Astrocyte (in vitro differentiated cells and primary cell): ENCODE data around the gene PCBP3.

ENCODE experiments used
- CTCF ChIP-seq: IDR thresholded peaks from 2 replicates; pipeline ENCODE4 v1.5.1; 2011; ENCODE audit warnings: low read depth, mild to moderate bottlenecking, inconsistent platforms, low read length, moderate library complexity; ENCODE audit not compliant: insufficient read depth
- EZH2 ChIP-seq: IDR thresholded peaks from 2 replicates; pipeline ENCODE4 v1.6.1; 2012; ENCODE audit warnings: mild to moderate bottlenecking, low read length, inconsistent platforms; ENCODE audit not compliant: insufficient read depth

DNA sequence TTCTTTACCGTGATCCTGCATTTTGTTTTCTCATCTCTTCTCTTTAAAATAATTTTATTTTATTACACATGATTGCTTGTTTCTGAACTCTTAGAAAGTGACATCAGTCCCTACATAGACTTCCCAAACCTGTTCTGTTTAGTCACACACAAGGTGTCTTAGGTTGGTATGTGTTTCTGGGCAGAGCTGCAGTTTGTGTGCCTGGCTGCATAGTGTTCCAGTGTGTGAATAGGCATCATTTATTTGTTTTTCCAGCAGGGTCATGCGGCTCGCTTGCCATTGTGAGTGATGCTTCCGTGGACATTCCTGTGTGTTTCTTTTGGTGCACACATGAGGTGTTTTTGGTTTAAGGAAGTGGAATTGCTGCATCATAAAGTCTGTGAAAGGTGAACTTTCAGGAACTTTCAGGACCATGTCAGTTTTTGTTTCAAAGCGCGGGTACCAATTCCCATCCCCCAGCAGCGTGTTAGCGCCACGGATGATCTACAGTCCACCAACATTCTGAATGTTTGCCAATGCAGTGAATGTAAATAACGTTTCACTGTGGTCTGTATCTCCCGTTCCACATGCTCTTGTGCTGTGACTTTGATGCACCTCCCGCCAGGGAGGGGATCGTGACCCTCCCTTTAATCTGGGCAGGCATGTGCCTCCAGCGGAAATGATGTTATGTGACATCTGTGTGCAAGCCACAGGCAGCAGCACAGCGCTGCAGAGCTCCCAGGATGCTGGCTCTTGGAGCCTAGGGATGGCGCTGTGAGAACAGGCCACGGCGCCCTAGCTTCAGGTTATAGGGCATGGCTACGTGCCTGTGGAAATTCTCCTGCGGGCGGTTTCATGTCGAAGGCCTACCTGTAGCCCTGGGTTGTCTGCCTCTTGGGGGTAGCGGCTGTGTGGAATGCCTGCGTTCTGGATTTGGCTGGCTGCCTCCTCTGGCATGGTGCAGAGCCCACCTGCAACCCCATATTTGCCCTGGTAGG, 193.5 kb downstream of the PCBP3 start:
- no peak for TF ChIP-seq CTCF
- TF ChIP-seq EZH2, result no peak
